Stimulated activated CD8-positive, alpha-beta memory T cell treated with anti-CD3 and anti-CD28 coated beads, Interleukin-2, amount 100 ng/mL, for 48 hours (primary cell): ENCODE measurements around the gene PIAS4.

Experiments
- DNase-seq, 2 donors: peaks; one replicate each; pipeline ENCODE4 v3.0.0-alpha.2; 2020; ENCODE audit warnings: low read depth in 2 of 2

PIAS4 gene

DNA sequence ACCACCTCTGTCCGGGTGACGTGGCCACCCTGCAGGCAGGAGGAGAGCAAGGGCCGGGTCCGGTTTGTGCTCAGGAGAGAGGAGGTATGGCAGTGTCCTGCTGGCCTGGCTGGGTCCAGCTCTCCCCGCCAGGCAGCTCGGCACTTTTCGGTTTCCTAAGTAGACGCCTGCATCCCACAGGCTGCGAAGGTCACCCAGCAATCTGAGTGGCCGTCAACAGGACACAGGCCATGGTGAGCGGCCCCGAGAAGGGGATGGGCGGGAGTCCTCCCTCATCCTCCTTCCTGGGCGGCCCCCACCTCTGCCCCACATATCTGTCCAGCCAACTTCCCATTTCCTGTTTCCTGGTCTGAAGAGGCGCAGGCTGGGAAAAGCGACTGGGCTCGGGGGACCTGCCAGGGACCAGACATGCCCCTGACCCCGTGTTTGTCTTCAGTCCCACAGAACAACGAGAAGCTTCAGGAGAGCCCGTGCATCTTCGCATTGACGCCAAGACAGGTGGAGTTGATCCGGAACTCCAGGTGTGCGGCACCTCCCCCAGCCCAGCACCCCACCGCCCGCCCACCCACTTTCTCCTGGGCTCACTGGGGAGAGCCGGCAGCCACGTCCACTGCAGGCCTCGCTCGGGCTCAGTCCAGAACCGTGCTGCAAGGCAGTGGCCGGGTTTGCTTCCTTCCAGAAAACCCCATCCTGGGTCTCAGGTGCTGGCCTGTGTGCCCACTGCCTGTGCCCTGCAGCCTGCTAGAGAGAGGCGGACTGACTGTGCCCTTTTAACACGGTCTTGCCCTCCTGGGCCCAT is 16.3 kb downstream of the PIAS4 start:
- no peak for DNase-seq

GRCh38 chr19:4025317-4025716 is 17.8 kb downstream of the PIAS4 start:
- DNase-seq = no peak

DNA sequence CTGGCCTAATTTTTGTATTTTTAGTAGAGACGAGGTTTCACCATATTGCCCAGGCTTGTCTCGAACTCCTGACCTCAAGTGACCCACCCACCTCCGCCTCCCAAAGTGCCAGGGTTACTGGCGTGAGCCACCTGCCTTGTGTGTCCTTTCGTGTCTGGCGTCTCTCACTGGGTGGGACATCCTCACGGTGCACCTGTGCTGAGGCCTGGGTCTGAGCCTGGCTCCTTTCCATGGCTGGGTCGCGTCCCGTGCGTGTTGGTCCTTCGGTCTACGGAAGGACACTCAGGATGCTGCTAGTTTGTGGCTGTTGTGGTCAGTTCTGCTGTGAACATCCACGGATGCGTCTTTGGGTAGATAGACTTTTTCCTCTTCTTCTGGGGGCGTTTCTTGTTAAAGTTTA is 19.6 kb downstream of the PIAS4 start:
- no peak for DNase-seq

DNA sequence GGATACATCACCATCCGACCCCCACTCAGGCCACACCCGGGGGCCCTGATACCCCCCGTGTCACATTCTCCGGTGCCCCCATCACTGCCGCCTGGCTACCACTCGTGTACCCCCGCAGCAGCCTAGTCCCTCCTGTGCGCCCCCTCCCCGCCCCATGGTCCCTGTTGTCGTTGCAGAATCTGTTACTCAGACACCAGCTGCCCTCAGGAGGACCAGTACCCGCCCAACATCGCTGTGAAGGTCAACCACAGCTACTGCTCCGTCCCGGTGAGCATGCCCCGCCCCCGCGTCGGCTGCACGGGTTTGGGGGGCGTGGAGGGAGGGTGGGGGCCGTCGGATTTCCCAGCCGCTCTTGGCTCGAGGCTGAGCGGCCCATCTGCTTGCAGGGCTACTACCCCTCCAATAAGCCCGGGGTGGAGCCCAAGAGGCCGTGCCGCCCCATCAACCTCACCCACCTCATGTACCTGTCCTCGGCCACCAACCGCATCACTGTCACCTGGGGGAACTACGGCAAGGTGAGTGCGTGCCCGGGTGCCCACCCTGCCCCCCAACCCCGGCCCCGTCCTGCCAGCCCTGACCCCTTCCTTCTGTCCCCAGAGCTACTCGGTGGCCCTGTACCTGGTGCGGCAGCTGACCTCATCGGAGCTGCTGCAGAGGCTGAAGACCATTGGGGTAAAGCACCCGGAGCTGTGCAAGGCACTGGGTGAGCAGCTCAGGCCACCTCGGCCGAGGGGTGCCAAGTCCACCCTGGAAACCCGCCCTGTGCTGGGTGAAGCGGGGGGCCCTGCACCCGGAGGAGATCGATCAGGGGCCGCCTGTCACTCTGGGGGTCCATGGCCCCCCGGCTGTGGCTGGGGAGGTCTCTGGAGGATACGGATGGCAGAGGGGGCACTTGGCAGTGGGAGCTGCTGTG is 21.1 kb downstream of the PIAS4 start:
- no peak for DNase-seq

DNA sequence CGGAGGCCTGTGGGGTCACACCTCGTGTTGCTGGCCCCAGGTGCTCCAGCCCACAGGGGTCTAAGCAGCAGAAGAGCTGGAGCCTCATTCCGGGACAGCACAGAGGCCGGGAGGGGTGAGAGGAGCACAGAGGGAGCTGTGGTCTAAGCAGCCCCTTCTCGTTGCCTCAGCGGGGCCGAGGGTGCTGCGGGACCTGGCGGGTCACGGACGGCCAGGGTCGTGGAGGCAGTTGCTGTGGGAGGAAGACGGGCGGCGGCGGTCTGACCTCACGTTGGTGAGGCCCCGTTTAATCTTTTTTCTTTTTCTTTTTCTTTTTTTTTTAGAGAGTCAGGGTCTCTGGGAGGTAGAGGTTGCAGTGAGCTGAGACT is 21.7 kb downstream of the PIAS4 start:
- DNase-seq = no peak

DNA sequence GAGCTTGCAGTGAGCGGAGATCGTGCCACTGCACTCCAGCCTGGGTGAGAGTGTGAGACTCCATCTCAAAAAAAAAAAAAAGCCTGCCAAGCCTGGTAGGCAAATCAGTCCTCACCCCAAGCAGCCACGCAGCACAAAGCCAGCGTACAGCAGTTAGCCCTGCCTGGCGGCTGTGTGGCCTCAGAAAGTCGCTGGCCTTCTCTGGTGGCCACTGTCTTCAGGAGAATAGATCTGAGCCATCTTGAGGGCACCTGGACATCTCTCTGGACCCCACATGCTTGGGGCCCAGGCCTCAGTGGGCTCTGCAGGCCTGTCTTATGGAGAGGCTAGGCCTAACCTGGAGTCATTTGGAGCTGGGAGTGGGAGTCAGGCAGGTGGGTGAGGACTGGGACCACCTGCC is 23.0 kb downstream of the PIAS4 start:
- DNase-seq = no peak

DNA sequence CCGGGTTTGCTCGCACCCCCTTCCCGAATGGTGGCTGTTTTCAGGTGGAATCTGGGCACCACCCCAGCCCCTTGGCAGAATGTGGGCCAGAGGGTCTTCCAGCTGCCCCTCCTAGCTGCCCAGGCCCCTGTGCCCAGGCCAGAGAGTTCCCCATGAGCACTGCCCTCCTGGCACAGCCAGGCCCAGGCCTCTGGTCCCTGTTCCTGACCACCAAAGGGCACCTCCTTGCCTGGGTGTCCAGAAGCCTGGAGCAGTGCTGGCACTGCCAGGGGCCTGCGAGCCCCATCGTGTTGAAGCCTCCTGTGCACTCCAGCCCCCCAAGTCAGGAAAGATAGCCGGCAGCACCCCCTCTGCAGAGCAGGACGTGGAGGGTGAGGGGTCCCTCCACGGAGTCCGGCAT is 23.4 kb downstream of the PIAS4 start:
- no peak for DNase-seq

DNA sequence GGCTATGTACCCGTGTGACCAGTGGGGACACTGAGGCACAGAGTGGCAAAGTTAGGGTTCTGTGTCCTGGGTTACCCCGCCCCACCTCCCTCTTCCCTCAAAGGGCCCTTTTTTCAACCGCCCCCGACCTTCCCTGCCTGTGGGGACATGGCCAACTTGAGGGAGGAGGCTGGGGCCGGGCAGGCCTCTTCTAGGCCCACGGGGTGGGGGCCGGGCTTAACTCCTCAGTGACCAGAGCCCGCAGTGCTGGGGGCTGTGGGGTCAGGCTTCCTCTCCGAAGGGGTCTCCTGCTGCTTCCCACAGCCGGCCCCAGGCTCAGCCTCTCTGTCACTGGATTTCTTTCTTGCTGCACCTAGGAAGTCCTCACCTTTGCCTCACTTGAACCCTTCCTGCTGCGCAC is 23.9 kb downstream of the PIAS4 start:
- no peak for DNase-seq

DNA sequence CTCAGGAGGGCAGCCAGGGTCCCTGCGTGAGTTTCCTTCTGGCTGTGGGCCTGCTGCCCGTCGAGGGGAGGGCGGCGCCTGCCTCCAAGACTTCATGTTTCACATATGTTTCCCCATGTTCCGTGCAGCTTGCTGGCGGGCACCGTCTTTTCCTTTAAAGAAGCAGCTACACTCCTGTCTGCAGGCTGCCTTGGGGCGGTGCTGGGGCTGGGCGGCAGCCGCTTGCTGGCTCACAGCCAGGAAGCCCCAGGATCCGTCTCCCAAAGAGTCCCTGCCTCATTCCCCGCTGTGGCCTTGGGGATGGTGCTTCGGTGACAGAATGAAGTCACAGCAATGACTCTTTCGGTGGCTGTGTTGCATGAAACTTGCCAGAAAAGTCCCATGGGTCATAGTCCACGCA is 24.9 kb downstream of the PIAS4 start:
- DNase-seq = no peak

DNA sequence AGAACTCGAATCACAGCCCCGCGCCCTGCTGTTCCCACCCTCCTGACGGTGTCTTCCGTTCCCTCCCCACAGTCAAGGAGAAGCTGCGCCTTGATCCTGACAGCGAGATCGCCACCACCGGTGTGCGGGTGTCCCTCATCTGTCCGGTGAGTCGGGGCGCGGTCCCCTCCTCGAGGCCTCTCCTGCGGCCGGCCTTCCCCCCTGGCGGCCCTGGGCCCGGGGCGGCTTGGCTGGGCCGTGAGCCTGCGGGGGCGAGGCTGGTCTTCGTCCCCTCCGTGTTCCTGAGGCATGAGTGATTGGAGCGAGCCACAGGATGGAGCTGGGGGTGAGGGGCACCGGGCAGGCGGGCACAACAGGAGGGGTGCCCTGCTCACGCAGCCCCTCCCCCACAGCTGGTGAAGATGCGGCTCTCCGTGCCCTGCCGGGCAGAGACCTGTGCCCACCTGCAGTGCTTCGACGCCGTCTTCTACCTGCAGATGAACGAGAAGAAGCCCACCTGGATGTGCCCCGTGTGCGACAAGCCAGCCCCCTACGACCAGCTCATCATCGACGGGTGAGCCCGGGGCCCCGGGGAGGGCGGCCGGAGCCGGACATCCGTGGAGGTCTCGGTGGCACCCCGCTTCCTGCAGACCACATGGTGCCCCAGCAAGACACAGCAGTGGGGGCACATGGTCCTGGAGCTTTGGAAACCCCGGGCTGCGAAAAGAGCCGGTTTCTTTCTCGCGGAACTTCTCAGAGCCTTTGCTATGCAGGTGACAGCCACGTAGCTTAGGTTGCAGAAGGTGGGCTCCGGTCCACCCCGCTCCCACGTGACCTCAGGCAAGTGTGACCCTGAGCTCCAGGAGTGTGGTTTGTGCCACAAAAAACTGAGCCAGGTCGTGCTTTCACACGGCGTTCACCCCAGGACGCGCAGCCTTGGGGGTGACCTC is 25.8 kb downstream of the PIAS4 start:
- no peak for DNase-seq

DNA sequence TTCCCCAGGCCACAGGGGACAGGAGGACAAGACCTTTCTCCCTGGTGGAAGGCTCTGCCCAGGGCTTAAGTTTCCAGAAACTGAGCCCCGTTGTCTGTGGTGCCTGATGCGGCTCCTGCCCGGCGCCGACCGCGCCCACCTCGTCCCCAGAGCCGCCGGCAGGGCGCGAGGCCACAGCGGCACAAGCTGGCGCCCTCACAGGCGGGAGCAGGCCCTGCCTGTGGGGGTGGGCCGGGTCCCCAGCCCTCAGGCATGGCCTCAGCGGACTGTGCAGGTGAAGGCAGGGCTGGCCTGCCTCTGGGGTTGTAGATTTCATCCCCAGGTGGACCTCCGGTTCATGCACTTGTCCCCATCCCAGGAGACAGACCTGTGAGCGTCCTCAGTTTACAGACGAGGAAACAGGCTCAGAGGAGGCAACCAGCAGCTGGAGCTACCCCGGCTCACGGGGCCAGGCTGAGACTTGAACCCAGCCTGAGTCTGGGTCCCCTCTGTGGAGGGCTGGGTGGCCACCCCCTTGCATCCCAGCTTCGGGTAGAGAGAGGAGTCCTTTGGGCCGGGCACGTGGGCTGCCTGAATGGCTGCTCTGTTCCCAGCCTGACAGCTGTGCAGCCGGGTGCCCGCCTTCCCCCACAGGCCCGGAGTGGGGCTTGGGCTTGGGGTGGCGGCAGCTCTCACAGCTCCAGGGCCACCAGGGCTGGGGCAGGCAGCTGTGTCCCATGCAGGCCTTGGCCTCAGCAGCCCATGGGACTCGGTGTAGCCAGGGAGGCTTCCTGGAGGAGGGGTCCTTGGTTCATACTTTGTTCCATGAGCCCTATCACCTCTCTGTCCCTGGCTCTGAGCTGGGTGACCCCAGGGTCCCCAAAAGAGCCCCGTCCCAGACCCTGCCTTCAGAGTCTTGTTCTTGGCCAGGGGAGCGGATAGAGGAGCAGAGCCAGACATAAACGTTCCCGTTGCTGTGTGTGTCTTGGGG is 26.8 kb downstream of the PIAS4 start:
- DNase-seq = no peak

DNA sequence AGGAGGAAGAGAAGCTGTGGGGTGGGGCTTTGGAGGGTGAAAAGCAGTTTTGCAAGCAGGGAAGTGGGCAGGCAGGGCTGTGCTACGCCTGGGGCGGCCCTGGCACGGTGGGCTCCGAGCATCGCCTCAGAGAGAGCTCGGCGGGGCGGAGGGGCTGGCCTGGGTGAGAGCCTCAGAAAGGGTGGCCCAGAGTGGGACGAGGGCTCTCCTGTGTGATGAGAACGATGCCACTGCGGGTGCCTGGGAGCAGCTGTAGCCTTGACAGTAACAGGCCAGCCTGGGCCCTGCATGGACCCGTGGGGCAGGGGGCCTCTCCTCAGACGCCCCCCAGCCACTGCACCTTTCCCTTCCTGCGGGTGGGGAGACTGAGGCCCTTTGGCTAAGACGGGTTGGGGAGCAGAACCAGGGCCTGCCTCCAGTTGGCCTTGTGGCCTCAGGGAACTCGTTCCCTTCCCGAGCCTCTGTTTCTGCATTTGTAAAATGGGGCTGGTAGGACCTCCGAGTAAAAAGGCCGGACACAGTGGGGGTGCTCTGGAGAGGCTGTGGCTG is 27.6 kb downstream of the PIAS4 start:
- DNase-seq = no peak

GRCh38 chr19:4035582-4035981 is 28.0 kb downstream of the PIAS4 start:
- DNase-seq = no peak

DNA sequence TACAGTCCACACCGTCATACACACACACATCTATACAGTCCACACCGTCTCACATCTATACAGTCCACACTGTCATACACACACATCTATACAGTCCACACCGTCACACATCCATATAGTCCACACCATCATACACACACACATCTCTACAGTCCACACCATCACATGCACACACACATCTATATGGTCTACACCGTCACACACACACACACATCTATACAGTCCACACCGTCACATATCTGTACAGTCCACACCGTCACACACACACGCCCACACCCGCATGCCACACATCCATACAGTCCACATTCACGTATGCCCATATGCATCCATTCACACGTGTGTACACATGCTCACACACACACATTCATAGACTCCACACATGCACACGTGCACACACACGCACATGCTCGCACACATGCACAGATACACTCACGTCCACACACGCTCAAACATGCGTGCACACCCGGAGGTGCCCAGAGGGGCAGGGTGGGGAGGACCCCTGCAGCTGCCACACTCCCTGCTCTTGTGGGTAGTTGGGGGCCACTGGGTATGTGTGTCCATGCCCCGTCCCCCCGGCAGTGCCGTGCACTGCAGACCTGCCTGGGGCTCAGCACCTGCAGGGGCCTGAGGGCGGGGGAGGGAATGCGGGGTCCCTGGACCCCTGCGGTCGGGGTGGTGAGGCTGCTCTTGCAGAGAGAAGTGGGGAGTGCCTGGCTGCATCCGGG is 29.2 kb downstream of the PIAS4 start:
- no peak for DNase-seq

GRCh38 chr19:4037301-4037949 is 29.9 kb downstream of the PIAS4 start:
- DNase-seq = no peak

DNA sequence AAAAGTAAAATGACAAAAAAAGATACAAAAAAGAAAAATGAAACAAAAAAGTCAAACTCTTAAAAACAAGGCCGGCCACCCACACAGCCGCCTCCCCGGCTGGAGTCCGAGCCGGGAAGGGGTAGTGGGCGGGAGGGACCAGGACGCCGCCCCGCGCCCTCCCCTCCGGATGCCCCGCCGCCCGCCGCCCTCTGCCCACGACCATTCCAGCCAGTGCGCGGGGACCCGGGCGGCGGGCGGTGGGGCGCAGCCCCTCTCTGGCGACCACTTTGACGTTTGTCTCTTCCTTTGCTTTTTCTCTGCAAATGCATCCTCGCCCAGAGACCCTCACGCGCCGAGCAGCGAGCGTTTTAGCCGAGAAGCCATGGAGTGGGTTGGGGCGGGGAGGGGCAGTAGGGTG is 30.5 kb downstream of the PIAS4 start:
- no peak for DNase-seq

GRCh38 chr19:4038661-4039423 is 31.3 kb downstream of the PIAS4 start:
- no peak for DNase-seq

- no peak for DNase-seq
Observed at GRCh38 chr19:4042064-4042730, 34.7 kb downstream of the PIAS4 start.
